ENCODE measurements around the gene NR2C2AP.

NR2C2AP gene

DNA sequence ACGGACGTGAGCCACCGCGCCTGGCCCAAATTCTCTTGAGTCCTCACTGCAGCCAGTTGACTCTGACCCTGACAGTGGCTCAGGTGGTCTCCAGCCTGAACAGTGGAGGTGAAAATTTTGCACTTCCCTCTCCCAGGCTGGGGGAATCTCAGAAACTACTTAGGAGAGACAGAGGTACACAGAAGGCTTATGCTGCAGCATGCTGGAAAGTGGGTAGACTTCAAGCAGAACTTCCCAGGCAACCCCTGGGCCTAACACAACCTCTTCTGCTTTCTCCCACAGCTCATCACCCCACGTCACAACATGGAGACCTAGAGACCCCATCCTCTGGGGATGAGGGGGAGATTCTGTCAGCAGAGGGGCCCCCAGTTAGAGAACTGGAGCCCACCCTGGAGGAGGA, 23.0 kb upstream of the NR2C2AP start:
- H2AK5ac ChIP-seq (ENCODE audit: low read length) = no peak overlapping the region
- H2BK5ac ChIP-seq (ENCODE audit: low read depth, low read length, poor library complexity) = no peak overlapping the region
- no peak overlapping the region for H3K4ac ChIP-seq (ENCODE audit: low read depth, low read length)
- no peak overlapping the region for H4K91ac ChIP-seq (ENCODE audit: low read depth, low read length)
- H3K9ac ChIP-seq (ENCODE audit: low read length) = no peak overlapping the region
- H3K14ac ChIP-seq (ENCODE audit: low read length) = no peak overlapping the region
- H3K4me1 ChIP-seq (ENCODE audit: control insufficient read depth in 1 of 2, insufficient read depth in 2 of 2, low read length in 2 of 2) = peaks cover 4% of the 10 kb centered on the region in 2 experiments
- DNase-seq = no peak
- H3K18ac ChIP-seq (ENCODE audit: low read length) = no peak overlapping the region
- no peak overlapping the region for H3K4me2 ChIP-seq (ENCODE audit: low read length)
- H3K79me2 ChIP-seq (ENCODE audit: control insufficient read depth, insufficient read depth, low read length, poor library complexity) = no peaks in the 10 kb centered on the region
- H4K8ac ChIP-seq (ENCODE audit: low read depth, low read length) = no peak overlapping the region
- H3K36me3 ChIP-seq (ENCODE audit: control insufficient read depth in 1 of 2, insufficient read depth in 2 of 2, low read length in 2 of 2) = no peaks in the 10 kb centered on the region
- H2BK12ac ChIP-seq (ENCODE audit: low read length) = no peak overlapping the region
- no peak overlapping the region for H4K12ac ChIP-seq (ENCODE audit: low read depth, low read length)
- peaks cover 8% of the 10 kb centered on the region for H3K9me3 ChIP-seq (ENCODE audit: insufficient read depth, low read depth, low read length)
- no CpG with 5 or more reads among the region's 5 CpGs for WGBS (ENCODE audit: extremely low coverage, insufficient coverage, insufficient read length)
- H3K27ac ChIP-seq (ENCODE audit: low read depth, low read length) = no peak overlapping the region
- H3K4me3 ChIP-seq (ENCODE audit: low read depth, low read length) = no peak overlapping the region
- H2AFZ ChIP-seq (ENCODE audit: insufficient read depth, low read length, poor library complexity) = no peak overlapping the region
- no peaks in the 10 kb centered on the region for H3K79me1 ChIP-seq (ENCODE audit: low read length)
- H2BK120ac ChIP-seq (ENCODE audit: insufficient read depth, low read length, poor library complexity) = no peak overlapping the region
- H3K23ac ChIP-seq (ENCODE audit: low read length) = no peak overlapping the region
- H3K27me3 ChIP-seq (ENCODE audit: insufficient read depth, low read length) = peaks cover 10% of the 10 kb centered on the region

DNA sequence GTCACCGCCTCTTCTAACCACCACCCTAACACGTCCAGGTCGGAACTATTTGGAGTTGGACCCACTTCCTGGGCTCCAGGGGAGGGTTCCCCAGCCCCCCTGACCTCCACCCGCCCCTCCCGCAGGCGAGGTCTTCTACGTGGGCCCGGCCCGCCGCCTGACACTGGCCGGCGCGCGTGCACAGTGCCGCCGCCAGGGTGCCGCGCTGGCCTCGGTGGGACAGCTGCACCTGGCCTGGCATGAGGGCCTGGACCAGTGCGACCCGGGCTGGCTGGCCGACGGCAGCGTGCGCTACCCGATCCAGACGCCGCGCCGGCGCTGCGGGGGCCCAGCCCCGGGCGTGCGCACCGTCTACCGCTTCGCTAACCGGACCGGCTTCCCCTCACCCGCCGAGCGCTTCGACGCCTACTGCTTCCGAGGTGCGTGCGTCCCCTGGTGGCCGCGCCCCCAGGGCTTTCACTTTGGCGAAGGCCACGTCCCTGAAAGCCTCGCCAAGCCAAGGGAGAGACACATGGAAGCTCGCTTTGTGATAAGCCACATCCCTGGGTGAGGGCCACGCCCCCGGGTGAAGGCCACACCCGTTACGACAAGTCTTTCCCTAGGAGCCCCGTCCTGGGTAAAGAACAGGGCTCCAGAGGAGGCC, 21.8 kb upstream of the NR2C2AP start:
- no peak overlapping the region for H2BK5ac ChIP-seq (ENCODE audit: low read depth, low read length, poor library complexity)
- H3K27me3 ChIP-seq (ENCODE audit: insufficient read depth, low read length) = peaks cover 10% of the 10 kb centered on the region

DNA sequence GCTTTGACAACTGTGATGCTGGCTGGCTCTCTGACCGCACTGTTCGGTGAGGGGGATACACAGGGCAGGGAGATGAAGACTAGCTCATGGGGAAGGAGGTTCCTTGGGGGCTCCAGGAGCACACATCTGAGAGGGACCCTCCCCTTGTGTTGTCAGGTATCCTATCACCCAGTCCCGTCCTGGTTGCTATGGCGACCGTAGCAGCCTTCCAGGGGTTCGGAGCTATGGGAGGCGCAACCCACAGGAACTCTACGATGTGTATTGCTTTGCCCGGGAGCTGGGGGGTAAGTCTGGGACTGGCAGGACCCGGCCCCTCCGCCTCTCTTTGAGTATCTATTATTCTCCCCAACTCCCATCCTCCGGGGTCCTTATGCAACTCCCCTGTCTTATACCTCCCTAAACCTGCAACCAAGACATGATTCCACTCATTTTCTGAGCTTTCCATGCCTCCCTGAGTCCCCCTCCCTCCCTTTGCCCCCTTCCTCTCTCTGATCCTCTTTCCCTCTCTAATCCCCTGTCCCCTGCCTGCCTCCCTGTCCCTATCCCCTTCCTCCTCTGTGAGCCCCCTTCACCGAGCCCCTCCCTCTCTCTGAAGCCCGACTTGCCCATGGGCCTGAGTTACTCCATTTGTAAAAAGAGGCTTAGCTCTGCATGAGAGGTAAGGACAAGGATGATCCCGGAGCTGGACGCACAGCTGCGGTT, 21.1 kb upstream of the NR2C2AP start:
- H3K14ac ChIP-seq (ENCODE audit: low read length) = no peak overlapping the region
- no peak overlapping the region for H3K4ac ChIP-seq (ENCODE audit: low read depth, low read length)
- WGBS (ENCODE audit: extremely low coverage, insufficient coverage, insufficient read length) = no CpG with 5 or more reads among the region's 17 CpGs

More for the DNA sequence above, 21.8 kb upstream of the NR2C2AP start:
- no peak overlapping the region for H4K8ac ChIP-seq (ENCODE audit: low read depth, low read length)
- no peak overlapping the region for H3K9ac ChIP-seq (ENCODE audit: low read length)
- no peak overlapping the region for H3K18ac ChIP-seq (ENCODE audit: low read length)
- H3K79me1 ChIP-seq (ENCODE audit: low read length) = no peaks in the 10 kb centered on the region
- no peak overlapping the region for H3K27ac ChIP-seq (ENCODE audit: low read depth, low read length)
- no peaks in the 10 kb centered on the region for H3K36me3 ChIP-seq (ENCODE audit: control insufficient read depth in 1 of 2, insufficient read depth in 2 of 2, low read length in 2 of 2)
- DNase-seq = peak; percentile 42 to 66
- H2BK12ac ChIP-seq (ENCODE audit: low read length) = no peak overlapping the region
- H3K4me3 ChIP-seq (ENCODE audit: low read depth, low read length) = peak overlapping the region; percentile 30
- no peak overlapping the region for H2BK120ac ChIP-seq (ENCODE audit: insufficient read depth, low read length, poor library complexity)
- H3K4me1 ChIP-seq (ENCODE audit: control insufficient read depth in 1 of 2, insufficient read depth in 2 of 2, low read length in 2 of 2) = peaks cover 4% of the 10 kb centered on the region in 2 experiments
- H2AFZ ChIP-seq (ENCODE audit: insufficient read depth, low read length, poor library complexity) = no peak overlapping the region
- no CpG with 5 or more reads among the region's 59 CpGs for WGBS (ENCODE audit: extremely low coverage, insufficient coverage, insufficient read length)
- H3K9me3 ChIP-seq (ENCODE audit: insufficient read depth, low read depth, low read length) = peaks cover 8% of the 10 kb centered on the region
- H3K4ac ChIP-seq (ENCODE audit: low read depth, low read length) = no peak overlapping the region
- no peak overlapping the region for H3K23ac ChIP-seq (ENCODE audit: low read length)
- no peak overlapping the region for H4K91ac ChIP-seq (ENCODE audit: low read depth, low read length)
- H3K14ac ChIP-seq (ENCODE audit: low read length) = no peak overlapping the region
- H3K79me2 ChIP-seq (ENCODE audit: control insufficient read depth, insufficient read depth, low read length, poor library complexity) = no peaks in the 10 kb centered on the region
- peak overlapping the region; percentile 60 for H3K4me2 ChIP-seq (ENCODE audit: low read length)
- no peak overlapping the region for H4K12ac ChIP-seq (ENCODE audit: low read depth, low read length)
- H2AK5ac ChIP-seq (ENCODE audit: low read length) = no peak overlapping the region

DNA sequence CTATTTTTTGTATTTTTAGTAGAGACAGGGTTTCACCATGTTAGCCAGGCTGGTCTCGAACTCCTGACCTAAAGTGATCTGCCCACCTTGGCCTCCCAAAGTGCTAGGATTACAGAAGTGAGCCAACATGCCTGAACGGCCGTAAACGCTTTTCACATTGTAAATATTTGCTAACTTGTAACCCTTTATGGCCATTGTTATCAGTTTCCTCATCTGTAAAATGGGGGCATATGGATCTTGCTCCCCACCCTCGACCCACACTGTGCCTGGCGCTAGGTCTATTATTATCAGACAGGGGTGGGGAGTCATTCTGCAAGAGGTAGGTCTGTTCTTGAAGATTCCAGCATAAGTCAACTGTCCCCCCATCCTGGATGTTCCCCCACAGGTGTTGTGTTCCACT, 20.4 kb upstream of the NR2C2AP start:
- Histone ChIP-seq H2BK12ac (ENCODE audit: low read length) (no peak overlapping the region), H3K9me3 (ENCODE audit: insufficient read depth, low read depth, low read length) (peaks cover 8% of the 10 kb centered on the region), H3K79me2 (ENCODE audit: control insufficient read depth, insufficient read depth, low read length, poor library complexity) (no peaks in the 10 kb centered on the region), H3K4ac (ENCODE audit: low read depth, low read length) (no peak overlapping the region), H4K12ac (ENCODE audit: low read depth, low read length) (no peak overlapping the region), H4K91ac (ENCODE audit: low read depth, low read length) (no peak overlapping the region), H3K4me1 (ENCODE audit: control insufficient read depth in 1 of 2, insufficient read depth in 2 of 2, low read length in 2 of 2) (peaks cover 4% of the 10 kb centered on the region in 2 experiments), H2AK5ac (ENCODE audit: low read length) (no peak overlapping the region), H3K4me3 (ENCODE audit: low read depth, low read length) (no peak overlapping the region), H3K9ac (ENCODE audit: low read length) (no peak overlapping the region), H2AFZ (ENCODE audit: insufficient read depth, low read length, poor library complexity) (no peak overlapping the region), H3K4me2 (ENCODE audit: low read length) (no peak overlapping the region), H3K79me1 (ENCODE audit: low read length) (no peaks in the 10 kb centered on the region), H2BK120ac (ENCODE audit: insufficient read depth, low read length, poor library complexity) (no peak overlapping the region), H3K27ac (ENCODE audit: low read depth, low read length) (no peak overlapping the region), H4K8ac (ENCODE audit: low read depth, low read length) (no peak overlapping the region), H2BK5ac (ENCODE audit: low read depth, low read length, poor library complexity) (no peak overlapping the region), H3K36me3 (ENCODE audit: control insufficient read depth in 1 of 2, insufficient read depth in 2 of 2, low read length in 2 of 2) (no peaks in the 10 kb centered on the region), H3K27me3 (ENCODE audit: insufficient read depth, low read length) (peaks cover 10% of the 10 kb centered on the region), H3K18ac (ENCODE audit: low read length) (no peak overlapping the region), H3K14ac (ENCODE audit: low read length) (no peak overlapping the region), H3K23ac (ENCODE audit: low read length) (no peak overlapping the region)
- WGBS (ENCODE audit: extremely low coverage, insufficient coverage, insufficient read length) = no CpG with 5 or more reads among the region's 6 CpGs
- no peak for DNase-seq

More for the DNA sequence above, 21.1 kb upstream of the NR2C2AP start:
- Histone ChIP-seq H3K79me2 (ENCODE audit: control insufficient read depth, insufficient read depth, low read length, poor library complexity) (no peaks in the 10 kb centered on the region), H4K8ac (ENCODE audit: low read depth, low read length) (no peak overlapping the region), H4K12ac (ENCODE audit: low read depth, low read length) (no peak overlapping the region), H3K27ac (ENCODE audit: low read depth, low read length) (no peak overlapping the region), H3K79me1 (ENCODE audit: low read length) (no peaks in the 10 kb centered on the region), H2BK120ac (ENCODE audit: insufficient read depth, low read length, poor library complexity) (no peak overlapping the region), H2BK5ac (ENCODE audit: low read depth, low read length, poor library complexity) (no peak overlapping the region), H2AFZ (ENCODE audit: insufficient read depth, low read length, poor library complexity) (no peak overlapping the region), H3K9ac (ENCODE audit: low read length) (no peak overlapping the region), H3K18ac (ENCODE audit: low read length) (no peak overlapping the region), H3K36me3 (ENCODE audit: control insufficient read depth in 1 of 2, insufficient read depth in 2 of 2, low read length in 2 of 2) (no peaks in the 10 kb centered on the region), H4K91ac (ENCODE audit: low read depth, low read length) (no peak overlapping the region), H3K4me1 (ENCODE audit: control insufficient read depth in 1 of 2, insufficient read depth in 2 of 2, low read length in 2 of 2) (peaks cover 4% of the 10 kb centered on the region in 2 experiments), H2AK5ac (ENCODE audit: low read length) (no peak overlapping the region), H3K27me3 (ENCODE audit: insufficient read depth, low read length) (peaks cover 10% of the 10 kb centered on the region), H3K4me3 (ENCODE audit: low read depth, low read length) (no peak overlapping the region), H2BK12ac (ENCODE audit: low read length) (no peak overlapping the region), H3K9me3 (ENCODE audit: insufficient read depth, low read depth, low read length) (peaks cover 8% of the 10 kb centered on the region), H3K4me2 (ENCODE audit: low read length) (peak overlapping the region; percentile 60), H3K23ac (ENCODE audit: low read length) (no peak overlapping the region)
- DNase-seq = no peak

Measured in trophoblast cell (in vitro differentiated cells and primary cell).